ENCODE results near the gene CHST6.
A peak's percentile ranks its signal among the peaks of the same experiment; 100 is the strongest.
"Not testable (repeated sequence)": the region's sequence is repeated elsewhere in the genome, so short reads cannot be mapped to it uniquely, and the experiment has no call there.

The CHST6 gene

GRCh38 chr16:75495076-75495674 lies at the start of gene CHST6:
TSS of gene CHST6 (minus strand) at chr16:75495441. CDS start at chr16:75479828, 15,613 bp downstream.
- Histone ChIP-seq H3K27ac (ENCODE audit: low read length) (no peak within 1 kb of the TSS), H3K9ac (ENCODE audit: low read depth, low read length) (peak within 1 kb of the TSS; percentile 94), H3K4me1 (ENCODE audit: insufficient read depth, low read length) (peaks cover 10% of the 10 kb centered on the region; the same call in 1 of the 2 replicates), H3K9me3 (ENCODE audit: insufficient read depth, low read depth, low read length) (no peaks in the 10 kb centered on the region), H3K27me3 (ENCODE audit: insufficient read depth, low read length) (peaks cover 12% of the 10 kb centered on the region), H3K36me3 (ENCODE audit: insufficient read depth, low read depth, low read length) (no peaks in the 10 kb centered on the region), H3K4me3 (ENCODE audit: low read length) (peak within 1 kb of the TSS; percentile 89)

DNA sequence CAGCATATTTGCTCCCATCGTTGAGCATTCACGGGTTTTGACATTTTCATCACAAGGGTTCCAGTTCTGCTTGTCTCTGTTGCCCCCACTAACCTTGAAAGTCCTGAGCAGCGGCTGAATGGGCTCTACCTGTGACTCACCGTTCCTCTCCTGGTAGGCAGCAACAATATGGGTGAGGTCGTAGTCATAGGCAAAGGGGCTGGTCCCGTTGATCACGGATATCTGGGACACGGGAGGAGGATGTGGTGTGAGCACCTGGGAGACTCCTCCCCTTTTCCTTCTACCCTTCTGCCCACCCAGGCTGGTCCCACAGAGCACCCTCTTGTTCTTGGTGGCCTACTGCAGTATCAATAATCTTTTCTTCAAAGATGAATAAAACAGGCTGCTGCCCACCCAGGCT lies 47.2 kb upstream of the CHST6 start:
- not testable (repeated sequence) for H3K9ac ChIP-seq (ENCODE audit: low read depth, low read length)

DNA sequence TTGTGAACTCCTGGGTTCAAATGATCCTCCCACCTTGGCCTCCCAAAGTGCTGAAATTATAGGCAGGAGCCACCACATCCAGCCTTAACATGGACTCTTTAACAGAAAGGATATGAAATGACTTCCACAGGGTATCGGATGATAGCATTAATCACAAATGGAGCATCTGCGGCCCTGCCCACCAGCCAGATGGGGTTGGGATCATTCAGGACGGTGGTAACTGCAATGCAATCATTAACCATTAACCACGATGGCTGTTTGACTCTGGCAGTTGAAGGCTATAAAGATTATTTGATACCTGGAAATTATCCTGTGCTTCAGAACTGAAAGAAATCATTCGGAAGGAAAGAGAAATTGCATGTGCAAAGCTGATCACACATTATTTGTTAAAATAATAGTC lies 46.0 kb upstream of the CHST6 start:
- H3K27me3 ChIP-seq (ENCODE audit: insufficient read depth, low read length) = no peaks in the 10 kb centered on the region
- H3K36me3 ChIP-seq (ENCODE audit: insufficient read depth, low read depth, low read length) = no peaks in the 10 kb centered on the region
- H3K4me1 ChIP-seq (ENCODE audit: insufficient read depth, low read length) = no peaks in the 10 kb centered on the region
- H3K9me3 ChIP-seq (ENCODE audit: insufficient read depth, low read depth, low read length) = no peaks in the 10 kb centered on the region
- no peak overlapping the region for H3K27ac ChIP-seq (ENCODE audit: low read length)
- H3K9ac ChIP-seq (ENCODE audit: low read depth, low read length) = no peak overlapping the region
- H3K4me3 ChIP-seq (ENCODE audit: low read length) = no peak overlapping the region

More for the DNA sequence above, 47.2 kb upstream of the CHST6 start:
- H3K36me3 ChIP-seq (ENCODE audit: insufficient read depth, low read depth, low read length); H3K27ac ChIP-seq (ENCODE audit: low read length); H3K27me3 ChIP-seq (ENCODE audit: insufficient read depth, low read length); H3K9me3 ChIP-seq (ENCODE audit: insufficient read depth, low read depth, low read length); H3K4me1 ChIP-seq (ENCODE audit: insufficient read depth, low read length); H3K4me3 ChIP-seq (ENCODE audit: low read length): not testable (repeated sequence)

DNA sequence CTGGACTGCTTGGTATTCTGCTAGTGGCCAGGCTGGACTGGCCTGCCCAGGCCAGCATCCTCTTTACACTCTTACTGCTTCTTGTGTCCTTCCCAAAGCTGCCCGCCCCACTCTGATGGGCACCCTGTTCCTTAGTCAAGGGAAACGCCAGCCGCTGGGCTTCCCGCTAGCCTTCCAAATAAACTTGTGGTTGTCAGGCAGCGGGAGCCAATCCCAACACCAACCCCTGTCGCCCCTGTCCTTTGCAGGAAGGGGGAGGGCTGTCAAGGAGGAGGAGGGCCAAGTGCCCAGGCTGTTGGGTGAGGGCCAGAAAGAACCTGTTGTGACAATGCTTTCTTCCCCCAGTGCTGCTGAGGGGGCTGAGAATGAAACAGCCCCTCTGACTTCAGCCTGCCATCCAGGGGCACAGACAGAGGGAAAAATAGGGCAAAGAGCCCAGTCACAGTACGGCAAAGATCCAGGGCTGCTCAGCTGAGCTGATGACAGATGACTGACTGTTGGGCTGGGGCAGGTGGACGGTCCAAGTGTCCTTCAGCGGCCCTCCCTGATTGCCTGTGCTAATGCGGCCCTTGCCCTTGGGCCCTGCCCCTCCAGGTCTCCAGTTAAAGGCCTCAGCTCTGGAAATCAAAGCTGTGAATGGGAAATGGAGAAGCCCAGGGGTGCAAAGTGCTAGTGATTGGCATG lies 43.8 kb upstream of the CHST6 start:
- not testable (repeated sequence) for H3K9me3 ChIP-seq (ENCODE audit: insufficient read depth, low read depth, low read length); H3K9ac ChIP-seq (ENCODE audit: low read depth, low read length); H3K4me3 ChIP-seq (ENCODE audit: low read length); H3K27me3 ChIP-seq (ENCODE audit: insufficient read depth, low read length); H3K36me3 ChIP-seq (ENCODE audit: insufficient read depth, low read depth, low read length); H3K27ac ChIP-seq (ENCODE audit: low read length); H3K4me1 ChIP-seq (ENCODE audit: insufficient read depth, low read length)

- Histone ChIP-seq H3K4me1 (ENCODE audit: insufficient read depth, low read length) (no peaks in the 10 kb centered on the region), H3K4me3 (ENCODE audit: low read length) (no peak overlapping the region), H3K36me3 (ENCODE audit: insufficient read depth, low read depth, low read length) (no peaks in the 10 kb centered on the region), H3K9ac (ENCODE audit: low read depth, low read length) (no peak overlapping the region), H3K27ac (ENCODE audit: low read length) (no peak overlapping the region), H3K9me3 (ENCODE audit: insufficient read depth, low read depth, low read length) (no peaks in the 10 kb centered on the region), H3K27me3 (ENCODE audit: insufficient read depth, low read length) (no peaks in the 10 kb centered on the region)
Observed at GRCh38 chr16:75537776-75538175, 42.5 kb upstream of the CHST6 start.

- H3K36me3 ChIP-seq (ENCODE audit: insufficient read depth, low read depth, low read length) = no peaks in the 10 kb centered on the region
- H3K27me3 ChIP-seq (ENCODE audit: insufficient read depth, low read length) = no peaks in the 10 kb centered on the region
- H3K4me3 ChIP-seq (ENCODE audit: low read length) = no peak within 1 kb of the TSS
- H3K27ac ChIP-seq (ENCODE audit: low read length) = no peak within 1 kb of the TSS
- no peaks in the 10 kb centered on the region for H3K4me1 ChIP-seq (ENCODE audit: insufficient read depth, low read length)
- no peak within 1 kb of the TSS for H3K9ac ChIP-seq (ENCODE audit: low read depth, low read length)
- H3K9me3 ChIP-seq (ENCODE audit: insufficient read depth, low read depth, low read length) = no peaks in the 10 kb centered on the region
Observed at GRCh38 chr16:75535901-75536300, 40.7 kb upstream of the CHST6 start, which contains the start of gene CHST5. TSS of gene CHST5 (minus strand) at chr16:75536108. CDS start at chr16:75530384, 5,724 bp downstream.

DNA sequence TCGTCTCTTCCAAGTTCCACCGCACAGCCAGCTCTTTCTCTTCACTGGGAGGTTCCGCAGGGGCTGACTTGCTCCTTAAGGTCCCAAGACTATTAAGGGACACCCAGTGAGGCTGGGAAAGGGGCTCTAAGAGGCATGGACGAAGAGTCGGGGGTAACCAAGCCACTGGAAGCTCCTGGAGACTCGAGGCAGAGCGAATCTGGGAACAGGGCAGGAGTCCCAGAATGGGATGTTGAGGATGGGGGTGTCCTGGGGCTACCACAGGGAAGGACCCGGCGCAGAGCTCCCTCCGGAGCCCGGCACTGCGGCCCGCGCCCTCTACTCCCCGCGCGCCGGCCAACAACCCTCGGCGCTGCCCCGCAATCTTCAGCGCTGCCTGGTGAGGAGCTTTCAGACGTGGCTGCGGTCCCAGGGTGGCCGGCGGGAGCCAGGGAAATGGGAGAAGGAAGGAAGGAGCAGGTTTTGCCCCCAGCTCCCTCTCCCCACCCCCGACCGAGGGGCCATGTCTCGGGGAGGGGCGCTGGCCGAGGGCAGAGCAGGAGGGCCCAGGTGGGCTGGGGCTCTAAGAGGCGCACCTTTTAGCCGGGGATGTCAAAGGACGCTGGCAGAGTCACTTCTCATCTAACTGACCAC lies 40.1 kb upstream of the CHST6 start:
- no peaks in the 10 kb centered on the region for H3K36me3 ChIP-seq (ENCODE audit: insufficient read depth, low read depth, low read length)
- no peak overlapping the region for H3K4me3 ChIP-seq (ENCODE audit: low read length)
- no peak overlapping the region for H3K27ac ChIP-seq (ENCODE audit: low read length)
- H3K9ac ChIP-seq (ENCODE audit: low read depth, low read length) = no peak overlapping the region
- no peaks in the 10 kb centered on the region for H3K4me1 ChIP-seq (ENCODE audit: insufficient read depth, low read length)
- no peaks in the 10 kb centered on the region for H3K27me3 ChIP-seq (ENCODE audit: insufficient read depth, low read length)
- no peaks in the 10 kb centered on the region for H3K9me3 ChIP-seq (ENCODE audit: insufficient read depth, low read depth, low read length)

GRCh38 chr16:75534560-75535205 lies 39.4 kb upstream of the CHST6 start:
- Histone ChIP-seq H3K27me3 (ENCODE audit: insufficient read depth, low read length) (no peaks in the 10 kb centered on the region), H3K9ac (ENCODE audit: low read depth, low read length) (no peak overlapping the region), H3K4me3 (ENCODE audit: low read length) (no peak overlapping the region), H3K27ac (ENCODE audit: low read length) (no peak overlapping the region), H3K4me1 (ENCODE audit: insufficient read depth, low read length) (no peaks in the 10 kb centered on the region), H3K36me3 (ENCODE audit: insufficient read depth, low read depth, low read length) (no peaks in the 10 kb centered on the region), H3K9me3 (ENCODE audit: insufficient read depth, low read depth, low read length) (no peaks in the 10 kb centered on the region)

- Histone ChIP-seq H3K4me3 (ENCODE audit: low read length) (no peak overlapping the region), H3K27me3 (ENCODE audit: insufficient read depth, low read length) (no peaks in the 10 kb centered on the region), H3K36me3 (ENCODE audit: insufficient read depth, low read depth, low read length) (no peaks in the 10 kb centered on the region), H3K9me3 (ENCODE audit: insufficient read depth, low read depth, low read length) (no peaks in the 10 kb centered on the region), H3K4me1 (ENCODE audit: insufficient read depth, low read length) (no peaks in the 10 kb centered on the region), H3K9ac (ENCODE audit: low read depth, low read length) (no peak overlapping the region), H3K27ac (ENCODE audit: low read length) (no peak overlapping the region)
Observed at GRCh38 chr16:75532791-75533190, 37.5 kb upstream of the CHST6 start.

DNA sequence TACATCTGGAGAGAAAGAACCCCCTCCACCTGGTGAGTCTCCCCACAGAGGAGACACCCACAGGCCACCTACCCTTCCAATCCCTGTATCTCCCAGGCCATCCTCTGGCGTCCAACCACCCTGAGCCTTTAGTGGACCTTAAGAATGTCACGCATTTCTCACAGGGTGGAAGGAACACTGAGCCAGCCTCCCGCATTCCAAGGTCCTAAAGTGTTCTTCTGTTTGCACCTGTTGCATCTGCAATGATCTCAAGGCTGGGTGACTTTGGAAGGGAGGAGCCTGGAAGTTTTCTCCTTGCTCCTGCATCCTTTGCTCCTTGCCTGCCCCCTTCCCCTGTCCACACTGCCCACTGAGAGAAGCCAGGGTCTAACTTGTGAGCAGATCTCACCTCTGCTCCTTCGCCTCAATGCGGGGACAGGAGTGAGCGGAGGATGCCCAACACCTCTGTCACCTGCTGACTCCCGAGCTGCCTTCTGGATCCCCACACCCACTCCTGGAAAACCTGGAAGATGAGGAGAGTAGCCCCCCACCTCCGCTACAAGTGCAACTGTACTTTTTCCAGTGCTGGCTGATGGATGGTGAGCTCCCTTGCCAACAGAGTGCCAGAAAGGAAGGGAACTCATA lies 37.0 kb upstream of the CHST6 start:
- H3K27ac ChIP-seq (ENCODE audit: low read length) = no peak overlapping the region
- H3K4me3 ChIP-seq (ENCODE audit: low read length) = no peak overlapping the region
- H3K36me3 ChIP-seq (ENCODE audit: insufficient read depth, low read depth, low read length) = no peaks in the 10 kb centered on the region
- no peaks in the 10 kb centered on the region for H3K27me3 ChIP-seq (ENCODE audit: insufficient read depth, low read length)
- no peaks in the 10 kb centered on the region for H3K4me1 ChIP-seq (ENCODE audit: insufficient read depth, low read length)
- H3K9me3 ChIP-seq (ENCODE audit: insufficient read depth, low read depth, low read length) = no peaks in the 10 kb centered on the region
- no peak overlapping the region for H3K9ac ChIP-seq (ENCODE audit: low read depth, low read length)

DNA sequence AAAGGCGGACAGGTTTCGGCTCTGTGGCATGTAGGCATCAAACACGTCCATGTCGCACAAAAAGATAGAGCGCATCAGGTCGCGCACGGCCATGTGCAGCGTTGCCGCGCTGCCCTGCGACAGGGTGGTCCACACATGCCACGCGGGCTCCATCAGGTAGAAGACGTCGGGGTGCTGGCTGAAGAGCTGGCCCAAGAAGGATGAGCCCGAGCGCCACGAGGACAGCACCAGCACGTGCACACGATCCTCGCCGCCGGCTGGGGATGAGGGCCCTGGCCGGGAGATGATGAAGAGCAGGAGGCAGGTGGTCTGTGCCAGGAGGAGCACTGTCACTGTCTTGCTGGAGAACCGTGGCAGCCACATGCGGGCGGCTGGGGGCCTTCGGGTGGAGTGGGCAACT lies 34.7 kb upstream of the CHST6 start:
- no peak overlapping the region for H3K4me3 ChIP-seq (ENCODE audit: low read length)
- no peak overlapping the region for H3K27ac ChIP-seq (ENCODE audit: low read length)
- H3K9me3 ChIP-seq (ENCODE audit: insufficient read depth, low read depth, low read length) = no peaks in the 10 kb centered on the region
- H3K9ac ChIP-seq (ENCODE audit: low read depth, low read length) = no peak overlapping the region
- no peaks in the 10 kb centered on the region for H3K4me1 ChIP-seq (ENCODE audit: insufficient read depth, low read length)
- no peaks in the 10 kb centered on the region for H3K27me3 ChIP-seq (ENCODE audit: insufficient read depth, low read length)
- no peaks in the 10 kb centered on the region for H3K36me3 ChIP-seq (ENCODE audit: insufficient read depth, low read depth, low read length)

All from iPS-20b (cell line).